ENCODE data around the gene FIGN. TPM values are rescaled to one million over a fixed set of nuclear protein-coding genes. Genes with fewer than 3 reads are reported as not detected.

The FIGN gene
- total and polyA plus RNA-seq, 4 donors, result 1.1 to 7.8 (median 5.1) TPM

DNA sequence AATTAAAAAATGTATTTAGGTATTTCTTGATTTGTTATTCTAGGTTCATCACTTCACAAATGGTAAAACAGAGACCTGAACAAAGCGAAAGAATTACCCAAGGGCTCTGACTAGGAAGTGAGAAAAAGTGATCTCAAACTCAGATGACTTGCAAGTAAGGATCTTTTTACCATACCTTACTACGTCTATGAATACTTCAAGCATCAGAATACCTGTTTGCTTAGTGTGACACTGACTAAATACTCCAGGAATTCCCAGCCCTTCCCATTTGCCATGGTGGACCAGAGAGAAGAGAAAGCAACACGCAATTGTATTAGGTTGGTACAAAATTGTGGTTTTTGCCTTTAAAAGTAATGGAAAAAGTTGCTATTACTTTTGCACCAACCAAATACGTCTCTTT is 35.8 kb upstream of the FIGN start:
- TF ChIP-seq HNF4G (IDR thresholded peaks at IDR 0.05) (no peak), HNF4A (conservative IDR thresholded peaks at IDR 0.05) (no peak), YY1 (IDR thresholded peaks at IDR 0.05) (no peak), JUND (IDR thresholded peaks at IDR 0.05) (no peak), EGR1 (IDR thresholded peaks at IDR 0.05; ENCODE audit: low read depth in 2 of 2) (no peak), NR2F2 (IDR thresholded peaks at IDR 0.05) (no peak), RXRA (IDR thresholded peaks at IDR 0.05) (no peak), TAF1 (conservative IDR thresholded peaks at IDR 0.05) (no peak), FOXA2 (IDR thresholded peaks at IDR 0.05) (no peak), FOXA1 (IDR thresholded peaks at IDR 0.05) (no peak), GABPA (IDR thresholded peaks at IDR 0.05 in 1 of 2, conservative IDR thresholded peaks at IDR 0.05 in 1 of 2) (no peak), RAD21 (IDR thresholded peaks at IDR 0.05) (no peak), SP1 (IDR thresholded peaks at IDR 0.05) (no peak)
- TF ChIP-seq, protein P1, sequence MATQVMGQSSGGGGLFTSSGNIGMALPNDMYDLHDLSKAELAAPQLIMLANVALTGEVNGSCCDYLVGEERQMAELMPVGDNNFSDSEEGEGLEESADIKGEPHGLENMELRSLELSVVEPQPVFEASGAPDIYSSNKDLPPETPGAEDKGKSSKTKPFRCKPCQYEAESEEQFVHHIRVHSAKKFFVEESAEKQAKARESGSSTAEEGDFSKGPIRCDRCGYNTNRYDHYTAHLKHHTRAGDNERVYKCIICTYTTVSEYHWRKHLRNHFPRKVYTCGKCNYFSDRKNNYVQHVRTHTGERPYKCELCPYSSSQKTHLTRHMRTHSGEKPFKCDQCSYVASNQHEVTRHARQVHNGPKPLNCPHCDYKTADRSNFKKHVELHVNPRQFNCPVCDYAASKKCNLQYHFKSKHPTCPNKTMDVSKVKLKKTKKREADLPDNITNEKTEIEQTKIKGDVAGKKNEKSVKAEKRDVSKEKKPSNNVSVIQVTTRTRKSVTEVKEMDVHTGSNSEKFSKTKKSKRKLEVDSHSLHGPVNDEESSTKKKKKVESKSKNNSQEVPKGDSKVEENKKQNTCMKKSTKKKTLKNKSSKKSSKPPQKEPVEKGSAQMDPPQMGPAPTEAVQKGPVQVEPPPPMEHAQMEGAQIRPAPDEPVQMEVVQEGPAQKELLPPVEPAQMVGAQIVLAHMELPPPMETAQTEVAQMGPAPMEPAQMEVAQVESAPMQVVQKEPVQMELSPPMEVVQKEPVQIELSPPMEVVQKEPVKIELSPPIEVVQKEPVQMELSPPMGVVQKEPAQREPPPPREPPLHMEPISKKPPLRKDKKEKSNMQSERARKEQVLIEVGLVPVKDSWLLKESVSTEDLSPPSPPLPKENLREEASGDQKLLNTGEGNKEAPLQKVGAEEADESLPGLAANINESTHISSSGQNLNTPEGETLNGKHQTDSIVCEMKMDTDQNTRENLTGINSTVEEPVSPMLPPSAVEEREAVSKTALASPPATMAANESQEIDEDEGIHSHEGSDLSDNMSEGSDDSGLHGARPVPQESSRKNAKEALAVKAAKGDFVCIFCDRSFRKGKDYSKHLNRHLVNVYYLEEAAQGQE (IDR thresholded peaks at IDR 0.05), result no peak
- TF ChIP-seq, protein P2, sequence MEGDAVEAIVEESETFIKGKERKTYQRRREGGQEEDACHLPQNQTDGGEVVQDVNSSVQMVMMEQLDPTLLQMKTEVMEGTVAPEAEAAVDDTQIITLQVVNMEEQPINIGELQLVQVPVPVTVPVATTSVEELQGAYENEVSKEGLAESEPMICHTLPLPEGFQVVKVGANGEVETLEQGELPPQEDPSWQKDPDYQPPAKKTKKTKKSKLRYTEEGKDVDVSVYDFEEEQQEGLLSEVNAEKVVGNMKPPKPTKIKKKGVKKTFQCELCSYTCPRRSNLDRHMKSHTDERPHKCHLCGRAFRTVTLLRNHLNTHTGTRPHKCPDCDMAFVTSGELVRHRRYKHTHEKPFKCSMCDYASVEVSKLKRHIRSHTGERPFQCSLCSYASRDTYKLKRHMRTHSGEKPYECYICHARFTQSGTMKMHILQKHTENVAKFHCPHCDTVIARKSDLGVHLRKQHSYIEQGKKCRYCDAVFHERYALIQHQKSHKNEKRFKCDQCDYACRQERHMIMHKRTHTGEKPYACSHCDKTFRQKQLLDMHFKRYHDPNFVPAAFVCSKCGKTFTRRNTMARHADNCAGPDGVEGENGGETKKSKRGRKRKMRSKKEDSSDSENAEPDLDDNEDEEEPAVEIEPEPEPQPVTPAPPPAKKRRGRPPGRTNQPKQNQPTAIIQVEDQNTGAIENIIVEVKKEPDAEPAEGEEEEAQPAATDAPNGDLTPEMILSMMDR (IDR thresholded peaks at IDR 0.05; ENCODE audit: low read depth, low read length, missing input control), result no peak
- TF ChIP-seq, protein P3, sequence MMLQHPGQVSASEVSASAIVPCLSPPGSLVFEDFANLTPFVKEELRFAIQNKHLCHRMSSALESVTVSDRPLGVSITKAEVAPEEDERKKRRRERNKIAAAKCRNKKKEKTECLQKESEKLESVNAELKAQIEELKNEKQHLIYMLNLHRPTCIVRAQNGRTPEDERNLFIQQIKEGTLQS (IDR thresholded peaks at IDR 0.05), result no peak
- TF ChIP-seq, protein P4, sequence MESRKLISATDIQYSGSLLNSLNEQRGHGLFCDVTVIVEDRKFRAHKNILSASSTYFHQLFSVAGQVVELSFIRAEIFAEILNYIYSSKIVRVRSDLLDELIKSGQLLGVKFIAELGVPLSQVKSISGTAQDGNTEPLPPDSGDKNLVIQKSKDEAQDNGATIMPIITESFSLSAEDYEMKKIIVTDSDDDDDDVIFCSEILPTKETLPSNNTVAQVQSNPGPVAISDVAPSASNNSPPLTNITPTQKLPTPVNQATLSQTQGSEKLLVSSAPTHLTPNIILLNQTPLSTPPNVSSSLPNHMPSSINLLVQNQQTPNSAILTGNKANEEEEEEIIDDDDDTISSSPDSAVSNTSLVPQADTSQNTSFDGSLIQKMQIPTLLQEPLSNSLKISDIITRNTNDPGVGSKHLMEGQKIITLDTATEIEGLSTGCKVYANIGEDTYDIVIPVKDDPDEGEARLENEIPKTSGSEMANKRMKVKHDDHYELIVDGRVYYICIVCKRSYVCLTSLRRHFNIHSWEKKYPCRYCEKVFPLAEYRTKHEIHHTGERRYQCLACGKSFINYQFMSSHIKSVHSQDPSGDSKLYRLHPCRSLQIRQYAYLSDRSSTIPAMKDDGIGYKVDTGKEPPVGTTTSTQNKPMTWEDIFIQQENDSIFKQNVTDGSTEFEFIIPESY (IDR thresholded peaks at IDR 0.05), result no peak
- TF ChIP-seq, protein P5, sequence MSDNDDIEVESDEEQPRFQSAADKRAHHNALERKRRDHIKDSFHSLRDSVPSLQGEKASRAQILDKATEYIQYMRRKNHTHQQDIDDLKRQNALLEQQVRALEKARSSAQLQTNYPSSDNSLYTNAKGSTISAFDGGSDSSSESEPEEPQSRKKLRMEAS (IDR thresholded peaks at IDR 0.05), result no peak
- no peaks in the 10 kb centered on the region for H3K36me3 ChIP-seq (ENCODE audit: control insufficient read depth in 4 of 4, insufficient read depth in 3 of 4, low read depth in 1 of 4, low read length in 3 of 4)
- no peak overlapping the region for H3K27ac ChIP-seq (ENCODE audit: low read depth in 1 of 2, low read length in 2 of 2)
- no peaks in the 10 kb centered on the region for H3K27me3 ChIP-seq (ENCODE audit: control insufficient read depth in 4 of 4, insufficient read depth in 4 of 4, low read length in 3 of 4)
- H3K4me3 ChIP-seq (ENCODE audit: low read depth in 1 of 3, low read length in 3 of 3), result no peak overlapping the region
- no peak overlapping the region for H3K9ac ChIP-seq (ENCODE audit: low read depth in 1 of 2, low read length in 2 of 2)
- H3K4me1 ChIP-seq (ENCODE audit: control insufficient read depth in 4 of 4, insufficient read depth in 4 of 4, low read length in 3 of 4), result peaks cover 0 to 19% (median 3%) of the 10 kb centered on the region in 4 donors
- WGBS, result 90% methylated on average over 4 of the region's 4 CpGs
- H3K9me3 ChIP-seq (ENCODE audit: control insufficient read depth in 4 of 4, low read length in 3 of 4), result no peaks in the 10 kb centered on the region
- no peak for DNase-seq (ENCODE audit: low spot score)

Measured in liver (tissue), 9 donors.